CD14-positive monocyte (primary cell): ENCODE results near the gene KHDRBS2. TPM values are rescaled to one million over a fixed set of nuclear protein-coding genes. Genes with fewer than 3 reads are reported as not detected.

ENCODE experiments used
- DNase-seq, 3 donors: peaks; one replicate each; pipeline ENCODE4 v3.0.0-alpha.2; 2011 to 2022
- H2AFZ ChIP-seq: 2 replicates; pipeline ENCODE4 v1.6.0; 2012; ENCODE audit warnings: mild to moderate bottlenecking, low read depth, low read length, inconsistent platforms; ENCODE audit not compliant: insufficient read depth, poor library complexity, severe bottlenecking
- H3K27ac ChIP-seq, 2 donors: 1 replicate in 1 of 2; 2 replicates in 1 of 2; pipeline ENCODE4 v1.5.1; 2012 to 2013; ENCODE audit warnings: low read length in 2 of 2, control low read depth in 1 of 2, inconsistent platforms in 1 of 2, low read depth in 1 of 2, mild to moderate bottlenecking in 1 of 2
- H3K27me3 ChIP-seq, 2 donors: one replicate each; pipeline versions ENCODE4 v1.6.0 to v1.6.1; 2011 to 2013; ENCODE audit warnings: low read length in 2 of 2; ENCODE audit not compliant: control insufficient read depth in 2 of 2, insufficient read depth in 2 of 2
- H3K36me3 ChIP-seq, 2 donors: replicated peaks in 1 of 2; 1 replicate in 1 of 2; 2 replicates in 1 of 2; pipeline versions ENCODE4 v1.5.1 to v1.6.1; 2012 to 2013; ENCODE audit warnings: low read length in 2 of 2, control low read depth in 1 of 2, inconsistent platforms in 1 of 2, mild to moderate bottlenecking in 1 of 2; ENCODE audit not compliant: insufficient read depth in 2 of 2, control insufficient read depth in 1 of 2
- H3K4me1 ChIP-seq, 2 donors: 1 replicate in 1 of 2; 2 replicates in 1 of 2; pipeline versions ENCODE4 v1.5.1 to v1.6.1; 2012 to 2013; ENCODE audit warnings: low read length in 2 of 2, control low read depth in 1 of 2, inconsistent platforms in 1 of 2, mild to moderate bottlenecking in 1 of 2, moderate library complexity in 1 of 2; ENCODE audit not compliant: insufficient read depth in 2 of 2, control insufficient read depth in 1 of 2
- H3K4me2 ChIP-seq: replicated peaks from 2 replicates; pipeline ENCODE3; 2012; ENCODE audit warnings: low read length, moderate library complexity, mild to moderate bottlenecking; ENCODE audit not compliant: poor library complexity, severe bottlenecking; ENCODE audit errors: extremely low read depth
- H3K4me3 ChIP-seq, 3 experiments: fragments of 200-600 bp in 1 of 3; sonication (generic) in 1 of 3; replicated peaks in 1 of 3; 1 replicate in 2 of 3; 2 replicates in 1 of 3; pipeline ENCODE4 v1.5.1; 2011 to 2013; ENCODE audit warnings: low read length in 3 of 3, mild to moderate bottlenecking in 3 of 3, control low read depth in 2 of 3, low read depth in 2 of 3, inconsistent platforms in 1 of 3, moderate library complexity in 1 of 3
- H3K79me2 ChIP-seq: 2 replicates; pipeline ENCODE4 v1.6.0; 2012; ENCODE audit warnings: mild to moderate bottlenecking, control low read depth, inconsistent platforms, low read length, moderate library complexity; ENCODE audit not compliant: insufficient read depth
- H3K9ac ChIP-seq: 2 replicates; pipeline ENCODE4 v1.6.0; 2017; ENCODE audit warnings: low read length, mild to moderate bottlenecking; ENCODE audit not compliant: insufficient read depth, poor library complexity, severe bottlenecking
- H3K9me3 ChIP-seq, 2 donors: replicated peaks in 1 of 2; 1 replicate in 1 of 2; 2 replicates in 1 of 2; pipeline versions ENCODE4 v1.5.1 to v1.6.1; 2012 to 2013; ENCODE audit warnings: low read length in 2 of 2, control low read depth in 1 of 2; ENCODE audit not compliant: control insufficient read depth in 1 of 2, insufficient read depth in 1 of 2
- H4K20me1 ChIP-seq: 2 replicates; pipeline ENCODE4 v1.6.0; 2012; ENCODE audit warnings: mild to moderate bottlenecking, low read length, control low read depth, moderate library complexity; ENCODE audit not compliant: insufficient read depth
- H3K27ac Mint-ChIP-seq, 7 donors: one replicate each; pipeline ENCODE4 v1.8.0; 2020; ENCODE audit warnings: mild to moderate bottlenecking in 7 of 7, mixed read lengths in 7 of 7, moderate library complexity in 6 of 7, inconsistent platforms in 2 of 7
- H3K27me3 Mint-ChIP-seq, 3 donors: one replicate each; pipeline ENCODE4 v1.8.0; 2021 to 2022; ENCODE audit warnings: low read depth in 3 of 3, mild to moderate bottlenecking in 3 of 3, mixed read lengths in 3 of 3, moderate library complexity in 3 of 3, inconsistent platforms in 1 of 3
- H3K36me3 Mint-ChIP-seq, 2 donors: one replicate each; pipeline ENCODE4 v1.8.0; 2020; ENCODE audit warnings: mixed read lengths in 2 of 2, inconsistent platforms in 1 of 2, mild to moderate bottlenecking in 1 of 2
- H3K4me1 Mint-ChIP-seq: one replicate; pipeline ENCODE4 v1.8.0; 2020; ENCODE audit warnings: mild to moderate bottlenecking, mixed read lengths
- H3K4me3 Mint-ChIP-seq, 2 donors: one replicate each; pipeline ENCODE4 v1.8.0; 2020; ENCODE audit warnings: mild to moderate bottlenecking in 2 of 2, mixed read lengths in 2 of 2, moderate library complexity in 1 of 2
- H3K9me3 Mint-ChIP-seq, 7 donors: one replicate each; pipeline ENCODE4 v1.8.0; 2020 to 2022; ENCODE audit warnings: mixed read lengths in 7 of 7, mild to moderate bottlenecking in 6 of 7, moderate library complexity in 6 of 7, inconsistent platforms in 2 of 7
- CTCF ChIP-seq: fragments of 200-600 bp; IDR thresholded peaks from one replicate; pipeline ENCODE4 v1.8.0; 2022; ENCODE audit warnings: antibody characterized with exemption, mild to moderate bottlenecking
- WGBS: methylation state at CpG from one replicate; pipeline ENCODE4 v1.1.5; 2013; ENCODE audit warnings: missing lambda C conversion rate; ENCODE audit not compliant: insufficient coverage; 5-methylcytosine and 5-hydroxymethylcytosine counted together
- intact Hi-C, 2 donors: fragments of 100-400 bp; cut with micrococcal nuclease; formaldehyde crosslinking; loops; one replicate each; pipeline versions ENCODE4 v1.15.0 to v1.15.1; 2023
- polyA plus RNA-seq, 3 donors: library from polyadenylated mRNA; depleted of rRNA in 1 of 3; unstranded in 2 of 3; stranded (reverse) in 1 of 3; fragments of 300-500 nt in 2 of 3; fragments of >200 nt in 1 of 3; fragmentation: Illumina TruSeq in 2 of 3; gene quantifications; 1 replicate in 2 of 3; 2 replicates in 1 of 3; pipeline ENCODE4 v1.2.3, GENCODE V29; 2012 to 2021

KHDRBS2 gene
- polyA plus RNA-seq, 3 donors = 0.09 to 0.57 (median 0.14) TPM

- no peak for DNase-seq
Measured at GRCh38 chr6:61886608-61887259, 399.3 kb downstream of the KHDRBS2 start.

More at GRCh38 chr6:61886608-61887259, 399.3 kb downstream of the KHDRBS2 start:
- H3K9me3 ChIP-seq = no peaks in the 10 kb centered on the region
- Mint-ChIP-seq H3K36me3 (no peaks in the 10 kb centered on the region), H3K27ac (no peak overlapping the region), H3K4me3 (no peak overlapping the region), H3K4me1 (no peaks in the 10 kb centered on the region), H3K27me3 (peaks cover 0 to 1% (median 0%) of the 10 kb centered on the region in 3 donors), H3K9me3 (peaks cover 0 to 5% (median under 1%) of the 10 kb centered on the region in 7 donors)
- H3K9ac ChIP-seq = no peak overlapping the region
- TF ChIP-seq CTCF = no peak
- H3K4me3 ChIP-seq = no peak overlapping the region
- WGBS = no CpG with 5 or more reads among the region's 1 CpG
- no peaks in the 10 kb centered on the region for H3K79me2 ChIP-seq
- H2AFZ ChIP-seq = no peak overlapping the region
- no peaks in the 10 kb centered on the region for H3K36me3 ChIP-seq
- intact Hi-C loops = no loop called here
- H3K27me3 ChIP-seq = no peaks in the 10 kb centered on the region
- H3K27ac ChIP-seq = no peak overlapping the region
- no peak overlapping the region for H3K4me2 ChIP-seq
- no peaks in the 10 kb centered on the region for H3K4me1 ChIP-seq
- H4K20me1 ChIP-seq = no peaks in the 10 kb centered on the region
